GM12878 (cell line): ENCODE results near the gene REEP1. TPM values are rescaled to one million over a fixed set of nuclear protein-coding genes. Genes with fewer than 3 reads are reported as not detected.

Experiments
- ATAC-seq: fragments of 200-7000 bp; cut with Tn5 transposase; 3 replicates; pipeline ENCODE4 v1.9.1; 2020; ENCODE audit warnings: mild to moderate bottlenecking, moderate library complexity
- Bru-seq: library from RNA; stranded (reverse); fragments of 400-500 nt; gene quantifications from one replicate; lab custom pipeline; 2021; lab: Mats Ljungman, UMichigan
- BruChase-seq, 2 experiments: library from RNA; stranded (reverse); fragments of 400-500 nt; gene quantifications; one replicate each; lab custom pipeline; 2021; lab: Mats Ljungman, UMichigan
- BruUV-seq: library from RNA; stranded (reverse); fragments of 400-500 nt; replicated peaks from 2 replicates; lab custom pipeline; 2021; lab: Mats Ljungman, UMichigan
- CTCF ChIA-PET: fragments of 300-600 bp; sonication (Branson Sonifier 250); formaldehyde crosslinking; extraction: SDS; loops from one replicate; lab custom pipeline; 2021; ENCODE audit warnings: inconsistent platforms; lab: Yijun Ruan, JAX
- POLR2A ChIA-PET: fragments of 350-600 bp; formaldehyde crosslinking; extraction: SDS; loops from one replicate; lab custom pipeline; 2021; ENCODE audit warnings: inconsistent platforms; lab: Charles Lee
- RAD21 ChIA-PET: fragments of 300-600 bp; sonication (Branson Sonifier 250); formaldehyde crosslinking; loops from one replicate; lab custom pipeline; 2023; ENCODE audit warnings: antibody characterized with exemption; ENCODE audit not compliant: unreplicated experiment; lab: Charles Lee
- SMC1A ChIA-PET: fragments of 300-600 bp; sonication (Branson Sonifier 250); formaldehyde crosslinking; loops from one replicate; lab custom pipeline; 2023; ENCODE audit not compliant: unreplicated experiment, uncharacterized antibody; lab: Charles Lee
- DNase-seq: peaks from one replicate; pipeline ENCODE4 v3.0.0-alpha.2; 2011; ENCODE audit warnings: low read depth, low spot score
- FAIRE-seq: peaks from 3 replicates; lab custom pipeline; 2011; peaks lifted over from hg19 to GRCh38; lab: Jason Lieb, UNC
- H2AFZ ChIP-seq: 2 replicates; pipeline ENCODE4 v1.6.0; 2011; ENCODE audit warnings: low read depth, low read length, control low read depth; ENCODE audit not compliant: control insufficient read depth
- H3K27ac ChIP-seq: 2 replicates; pipeline ENCODE4 v1.5.1; 2011; ENCODE audit warnings: control low read depth; ENCODE audit not compliant: control insufficient read depth, insufficient read depth
- H3K27me3 ChIP-seq, 2 experiments: replicated peaks in 1 of 2; 2 replicates each; pipeline versions ENCODE4 v1.6.0 to v1.6.1; 2011; ENCODE audit warnings: low read length in 1 of 2; ENCODE audit not compliant: control insufficient read depth in 2 of 2, insufficient read depth in 2 of 2
- H3K36me3 ChIP-seq, 2 experiments: 2 replicates each; pipeline ENCODE4 v1.5.1; 2011; ENCODE audit warnings: low read length in 1 of 2; ENCODE audit not compliant: control insufficient read depth in 2 of 2, insufficient read depth in 2 of 2
- H3K4me1 ChIP-seq: 2 replicates; pipeline ENCODE4 v1.6.1; 2011; ENCODE audit warnings: mild to moderate bottlenecking, low read length, moderate library complexity, mixed read lengths; ENCODE audit not compliant: control insufficient read depth, insufficient read depth
- H3K4me2 ChIP-seq: 2 replicates; pipeline ENCODE4 v1.6.0; 2011; ENCODE audit warnings: control low read depth; ENCODE audit not compliant: control insufficient read depth, insufficient read depth
- H3K4me3 ChIP-seq: fragments of 200-600 bp; sonication (generic); 2 replicates; pipeline ENCODE4 v1.5.1; 2016
- H3K79me2 ChIP-seq: 2 replicates; pipeline ENCODE4 v1.6.0; 2011; ENCODE audit warnings: low read length; ENCODE audit not compliant: control insufficient read depth, insufficient read depth
- H3K9ac ChIP-seq: 2 replicates; pipeline ENCODE4 v1.8.0; 2011; ENCODE audit warnings: low read length, control low read depth, mixed read lengths; ENCODE audit not compliant: control insufficient read depth, insufficient read depth
- H3K9me3 ChIP-seq: replicated peaks from 3 replicates; pipeline ENCODE4 v1.5.1; 2011; ENCODE audit warnings: mild to moderate bottlenecking, low read length; ENCODE audit not compliant: control insufficient read depth, insufficient read depth
- H4K20me1 ChIP-seq: 2 replicates; pipeline ENCODE4 v1.6.0; 2011; ENCODE audit not compliant: control insufficient read depth, insufficient read depth
- BHLHE40 ChIP-seq, 2 experiments: fragments of 450-650 bp in 1 of 2; IDR thresholded peaks; 2 replicates each; pipeline ENCODE4 v1.6.1; 2011 to 2017; ENCODE audit warnings: low read depth in 2 of 2, borderline replicate concordance in 1 of 2, improper control_type of control experiment in 1 of 2, low read length in 1 of 2, mild to moderate bottlenecking in 1 of 2
- WGBS: methylation state at CpG from one replicate; pipeline ENCODE4 v1.1.6; 2016; ENCODE audit warnings: low lambda C conversion rate; ENCODE audit not compliant: insufficient replicate concordance, insufficient coverage; ENCODE audit errors: missing lambda C conversion rate; 5-methylcytosine and 5-hydroxymethylcytosine counted together
- in situ Hi-C: fragments of 300-500 bp; cut with MboI; formaldehyde crosslinking; loops from 9 replicates; pipeline ENCODE4 v1.14.3; 2018; ENCODE audit warnings: mixed read lengths
- intact Hi-C: fragments of 100-400 bp; cut with micrococcal nuclease; formaldehyde crosslinking; loops from one replicate; pipeline ENCODE4 v1.14.2; 2022; ENCODE audit not compliant: unreplicated experiment
- long read RNA-seq, 2 experiments: library from polyadenylated mRNA; unstranded; transcript quantifications; one replicate each; pipeline ENCODE4 v2.0.0, GENCODE V29; 2019 to 2020
- polyA minus RNA-seq, 3 experiments: library from RNA; depleted of rRNA, polyadenylated mRNA; stranded (reverse); fragments of >200 nt; gene quantifications; 2 replicates each; pipeline ENCODE4 v1.2.3, GENCODE V29; 2011
- polyA plus RNA-seq, 11 experiments: library from polyadenylated mRNA; depleted of rRNA in 4 of 11; unstranded in 6 of 11; stranded (reverse) in 5 of 11; fragments of >200 nt; fragmentation: Nextera tagmentation in 4 of 11; fragmentation: Illumina TruSeq in 1 of 11; extraction: Ambion mirVana in 4 of 11; extraction: Trizol in 1 of 11; gene quantifications; 1 replicate in 1 of 11; 2 replicates in 10 of 11; pipeline versions ENCODE4 v1.2.1 to v1.2.3, GENCODE V29; 2011 to 2016; ENCODE audit warnings: inconsistent platforms in 2 of 11, missing spikeins in 2 of 11, low read depth in 1 of 11
- total RNA-seq, 4 experiments: library from RNA; depleted of rRNA in 3 of 4; stranded (reverse); fragments of >200 nt in 3 of 4; fragmentation: Illumina TruSeq in 1 of 4; extraction: Trizol in 1 of 4; gene quantifications; 2 replicates each; pipeline versions ENCODE4 v1.2.1 to v1.2.3, GENCODE V29; 2013 to 2021
- TF ChIP-seq, protein P1 (sequence below): fragments of 450-650 bp; IDR thresholded peaks from 2 replicates; pipeline ENCODE4 v1.6.1; 2017; ENCODE audit warnings: antibody characterized with exemption, mild to moderate bottlenecking, moderate library complexity

Gene REEP1, protein sequence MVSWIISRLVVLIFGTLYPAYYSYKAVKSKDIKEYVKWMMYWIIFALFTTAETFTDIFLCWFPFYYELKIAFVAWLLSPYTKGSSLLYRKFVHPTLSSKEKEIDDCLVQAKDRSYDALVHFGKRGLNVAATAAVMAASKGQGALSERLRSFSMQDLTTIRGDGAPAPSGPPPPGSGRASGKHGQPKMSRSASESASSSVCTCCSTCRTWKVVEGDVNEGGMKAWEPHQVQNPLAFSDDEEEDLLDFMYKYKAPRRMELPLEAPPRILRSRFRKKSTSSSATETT
- 0.54 and 0.61 TPM in 2 replicates for total RNA-seq (2013; cell fraction: nucleolus; rRNA removed)
- 0.06 and 0.22 TPM in 2 replicates for total RNA-seq (2014; rRNA removed)
- total RNA-seq (2014; rRNA removed; fragmentation: Illumina TruSeq; extraction: Trizol), result 0.09 TPM in 1 of 2 replicates, not detected in the other
- 0.11 TPM in 1 of 2 replicates, not detected in the other for total RNA-seq (2021)
- polyA plus RNA-seq (2011; ENCODE audit: low read depth), result not detected
- 0.10 TPM in 1 of 2 replicates, not detected in the other for polyA plus RNA-seq (2011; rRNA removed)
- polyA plus RNA-seq (2011; cell fraction: cytosol; rRNA removed), result 0.05 TPM in 1 of 2 replicates, not detected in the other
- polyA plus RNA-seq (2011; cell fraction: nucleus; rRNA removed), result 0.03 TPM in 1 of 2 replicates, not detected in the other
- 0.23 and 0.28 TPM in 2 replicates for polyA plus RNA-seq (2012)
- polyA plus RNA-seq (2014; fragmentation: Illumina TruSeq; extraction: Trizol), result 0.07 and 0.10 TPM in 2 replicates
- polyA plus RNA-seq (2014; fragmentation: Nextera tagmentation; extraction: Ambion mirVana), result under 1 TPM; 0.02 to 0.11 TPM
- 0.04 and 0.09 TPM in 2 replicates for polyA plus RNA-seq (2014; rRNA removed)
- under 1 TPM; 0.16 to 0.30 TPM for polyA plus RNA-seq (2016; fragmentation: Nextera tagmentation; extraction: Ambion mirVana)
- polyA minus RNA-seq (2011; rRNA and poly(A)+ RNA removed), result 0.15 TPM in 1 of 2 replicates, not detected in the other
- not detected in 2 replicates for polyA minus RNA-seq (2011; cell fraction: cytosol; rRNA and poly(A)+ RNA removed)
- polyA minus RNA-seq (2011; cell fraction: nucleus; rRNA and poly(A)+ RNA removed), result not detected in 2 replicates
- Bru-seq, nascent RNA, result percentile 15 among the genes with signal in this experiment
- percentile 11 among the genes with signal in this experiment for BruChase-seq, experiment 1, labeled RNA remaining after a 6-hour chase
- BruChase-seq, experiment 2, labeled RNA remaining after a 2-hour chase, result percentile 13 among the genes with signal in this experiment
- long read RNA-seq, experiment 1, result 0 reads
- long read RNA-seq, experiment 2, partial matches to known transcripts, result 0 of 4 reads
- long read RNA-seq, experiment 2, other reads (novel, unspliced or antisense), result 4 of 4 reads

DNA sequence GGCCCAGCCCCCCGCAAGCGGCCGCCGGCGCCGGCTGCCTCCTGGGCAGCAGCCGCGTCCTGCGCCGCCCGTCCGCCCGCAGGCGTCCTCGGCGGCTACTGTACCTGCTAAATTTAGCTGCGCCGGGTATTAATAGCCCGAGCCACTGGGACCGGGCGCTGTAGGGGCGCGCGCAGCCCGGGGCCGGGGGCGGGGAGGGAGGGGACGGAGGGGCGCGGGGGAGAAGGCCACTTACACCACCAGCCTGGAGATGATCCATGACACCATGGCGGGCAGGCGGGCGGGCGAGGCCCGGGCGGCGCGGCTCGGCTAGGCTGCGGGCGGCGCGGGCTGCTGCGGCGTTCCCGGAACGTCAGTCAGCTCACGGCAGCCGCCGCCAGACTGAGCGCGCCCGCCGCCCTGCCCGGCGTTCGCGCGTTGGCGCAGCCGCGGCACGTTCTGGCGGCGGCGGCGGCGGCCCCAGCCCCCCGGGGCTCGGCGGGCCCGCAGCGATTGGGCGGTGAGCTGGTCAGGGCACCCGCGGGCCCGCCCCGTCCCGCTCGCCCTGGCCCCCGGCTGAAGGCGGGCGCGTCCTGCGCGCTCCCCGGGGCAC lies at the start of gene REEP1:
REEP1 (minus strand) TSS at position 383 of the 592 bp plus-strand sequence; CDS start at position 267, 116 bp downstream.
- H3K27me3 ChIP-seq, result peaks cover 14 to 20% of the 10 kb centered on the region in 2 experiments
- no peaks in the 10 kb centered on the region for H3K4me1 ChIP-seq
- ChIA-PET SMC1A (no interaction called here), RAD21 (no interaction called here)
- no peak within 1 kb of the TSS for H3K9ac ChIP-seq
- FAIRE-seq (no peak), DNase-seq (no peak)
- 1% methylated on average over 55 of the region's 87 CpGs for WGBS
- BruUV-seq, result no TSS peak
- H3K36me3 ChIP-seq, result no peaks in the 10 kb centered on the region
- in situ Hi-C loops, result no loop called here
- H3K79me2 ChIP-seq, result no peaks in the 10 kb centered on the region
- no peaks in the 10 kb centered on the region; the same call in 1 of the 2 replicates for H4K20me1 ChIP-seq
- intact Hi-C loops, result no loop called here
- no peak within 1 kb of the TSS for H3K27ac ChIP-seq
- TF ChIP-seq, protein P1, sequence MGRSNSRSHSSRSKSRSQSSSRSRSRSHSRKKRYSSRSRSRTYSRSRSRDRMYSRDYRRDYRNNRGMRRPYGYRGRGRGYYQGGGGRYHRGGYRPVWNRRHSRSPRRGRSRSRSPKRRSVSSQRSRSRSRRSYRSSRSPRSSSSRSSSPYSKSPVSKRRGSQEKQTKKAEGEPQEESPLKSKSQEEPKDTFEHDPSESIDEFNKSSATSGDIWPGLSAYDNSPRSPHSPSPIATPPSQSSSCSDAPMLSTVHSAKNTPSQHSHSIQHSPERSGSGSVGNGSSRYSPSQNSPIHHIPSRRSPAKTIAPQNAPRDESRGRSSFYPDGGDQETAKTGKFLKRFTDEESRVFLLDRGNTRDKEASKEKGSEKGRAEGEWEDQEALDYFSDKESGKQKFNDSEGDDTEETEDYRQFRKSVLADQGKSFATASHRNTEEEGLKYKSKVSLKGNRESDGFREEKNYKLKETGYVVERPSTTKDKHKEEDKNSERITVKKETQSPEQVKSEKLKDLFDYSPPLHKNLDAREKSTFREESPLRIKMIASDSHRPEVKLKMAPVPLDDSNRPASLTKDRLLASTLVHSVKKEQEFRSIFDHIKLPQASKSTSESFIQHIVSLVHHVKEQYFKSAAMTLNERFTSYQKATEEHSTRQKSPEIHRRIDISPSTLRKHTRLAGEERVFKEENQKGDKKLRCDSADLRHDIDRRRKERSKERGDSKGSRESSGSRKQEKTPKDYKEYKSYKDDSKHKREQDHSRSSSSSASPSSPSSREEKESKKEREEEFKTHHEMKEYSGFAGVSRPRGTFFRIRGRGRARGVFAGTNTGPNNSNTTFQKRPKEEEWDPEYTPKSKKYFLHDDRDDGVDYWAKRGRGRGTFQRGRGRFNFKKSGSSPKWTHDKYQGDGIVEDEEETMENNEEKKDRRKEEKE, result no peak
- peak in 1 of 2 experiments; percentile 69; a peak in 2 of 4 replicates for TF ChIP-seq BHLHE40 (IDR thresholded peaks at IDR 0.05; ENCODE audit: borderline replicate concordance in 1 of 2, low read depth in 2 of 2, low read length in 1 of 2)
- TF ChIP-seq, all 136 proteins: peak for 1
- no peaks in the 10 kb centered on the region; the same call in 1 of the 3 replicates for H3K9me3 ChIP-seq
- POLR2A ChIA-PET, result no interaction called here
- ATAC-seq, result peak; percentile 52
- CTCF ChIA-PET, result interaction anchor here (0.8 to 1.0 kb wide), 3 partner anchors 28 to 117 kb away, joined by 3 read pairs; no protein-coding TSS in a partner anchor
- H2AFZ ChIP-seq, result no peak within 1 kb of the TSS
- peak within 1 kb of the TSS; percentile 66 for H3K4me2 ChIP-seq
- H3K4me3 ChIP-seq, result peak within 1 kb of the TSS; percentile 44; the same call in 1 of the 2 replicates
